ENCODE data around the gene TAP2.
A peak's percentile ranks its signal among the peaks of the same experiment; 100 is the strongest.

TAP2 gene

GRCh38 chr6:32815996-32816395, 22.5 kb downstream of the TAP2 start:
- Histone ChIP-seq H4K20me1 (ENCODE audit: low read depth, low read length) (no peaks in the 10 kb centered on the region), H3K4me2 (ENCODE audit: low read depth, low read length, poor library complexity, severe bottlenecking) (peak overlapping the region; percentile 61), H3K4me3 (ENCODE audit: insufficient read depth, low read length, poor library complexity, severe bottlenecking) (peak overlapping the region; percentile 57)

GRCh38 chr6:32815115-32815514, 23.4 kb downstream of the TAP2 start:
- peak overlapping the region; percentile 45 for H3K4me3 ChIP-seq (ENCODE audit: insufficient read depth, low read length, poor library complexity, severe bottlenecking)
- H3K9me2 ChIP-seq (replicated peaks; ENCODE audit: insufficient read depth, low read length): no peaks in the 10 kb centered on the region
- no peak overlapping the region for H2AFZ ChIP-seq (ENCODE audit: low read depth, low read length, severe bottlenecking)
- H3F3A ChIP-seq (ENCODE audit: insufficient read depth): peaks cover 26% of the 10 kb centered on the region
- H3K9ac ChIP-seq (ENCODE audit: low read length): peak overlapping the region; percentile 61
- TF ChIP-seq CTCF (IDR thresholded peaks at IDR 0.05; ENCODE audit: insufficient read depth, low read length, poor library complexity, severe bottlenecking): no peak
- no peak for TF ChIP-seq EZH2phosphoT487 (conservative IDR thresholded peaks at IDR 0.05; ENCODE audit: low read length)
- H3K4me2 ChIP-seq (ENCODE audit: low read depth, low read length, poor library complexity, severe bottlenecking): peak overlapping the region; percentile 61
- H3K36me3 ChIP-seq (ENCODE audit: low read length): peaks cover 14% of the 10 kb centered on the region; the same call in 1 of the 2 replicates
- H4K20me1 ChIP-seq (ENCODE audit: low read depth, low read length): no peaks in the 10 kb centered on the region
- no peaks in the 10 kb centered on the region for H3K9me3 ChIP-seq (ENCODE audit: insufficient read depth, low read length)
- no peaks in the 10 kb centered on the region for H3K27me3 ChIP-seq (ENCODE audit: low read length)
- H3K27ac ChIP-seq (ENCODE audit: low read depth, low read length): peak overlapping the region; percentile 85
- H3K79me2 ChIP-seq (ENCODE audit: insufficient read depth, low read length): peaks cover 12% of the 10 kb centered on the region; the same call in 1 of the 2 replicates

More at GRCh38 chr6:32815996-32816395, 22.5 kb downstream of the TAP2 start:
- Histone ChIP-seq H3K27me3 (ENCODE audit: low read length) (no peaks in the 10 kb centered on the region), H3K27ac (ENCODE audit: low read depth, low read length) (peak overlapping the region; percentile 85), H3K9ac (ENCODE audit: low read length) (peak overlapping the region; percentile 61), H3K36me3 (ENCODE audit: low read length) (peaks cover 11% of the 10 kb centered on the region; the same call in 1 of the 2 replicates), H3K9me3 (ENCODE audit: insufficient read depth, low read length) (no peaks in the 10 kb centered on the region), H3K79me2 (ENCODE audit: insufficient read depth, low read length) (peaks cover 12% of the 10 kb centered on the region; the same call in 1 of the 2 replicates), H3K9me2 (replicated peaks; ENCODE audit: insufficient read depth, low read length) (no peaks in the 10 kb centered on the region), H3F3A (ENCODE audit: insufficient read depth) (peaks cover 28% of the 10 kb centered on the region), H2AFZ (ENCODE audit: low read depth, low read length, severe bottlenecking) (no peak overlapping the region)
- no peak for TF ChIP-seq CTCF (IDR thresholded peaks at IDR 0.05; ENCODE audit: insufficient read depth, low read length, poor library complexity, severe bottlenecking)
- TF ChIP-seq EZH2phosphoT487 (conservative IDR thresholded peaks at IDR 0.05; ENCODE audit: low read length): no peak

- Histone ChIP-seq H3K27me3 (ENCODE audit: low read length) (no peaks in the 10 kb centered on the region), H3F3A (ENCODE audit: insufficient read depth) (peaks cover 31% of the 10 kb centered on the region), H2AFZ (ENCODE audit: low read depth, low read length, severe bottlenecking) (no peak overlapping the region), H3K79me2 (ENCODE audit: insufficient read depth, low read length) (peaks cover 12% of the 10 kb centered on the region; the same call in 1 of the 2 replicates), H3K4me2 (ENCODE audit: low read depth, low read length, poor library complexity, severe bottlenecking) (peak overlapping the region; percentile 61), H3K9me3 (ENCODE audit: insufficient read depth, low read length) (no peaks in the 10 kb centered on the region), H3K36me3 (ENCODE audit: low read length) (peaks cover 14% of the 10 kb centered on the region; the same call in 1 of the 2 replicates), H3K4me3 (ENCODE audit: insufficient read depth, low read length, poor library complexity, severe bottlenecking) (no peak overlapping the region), H3K27ac (ENCODE audit: low read depth, low read length) (peak overlapping the region; percentile 85), H3K9ac (ENCODE audit: low read length) (no peak overlapping the region), H4K20me1 (ENCODE audit: low read depth, low read length) (no peaks in the 10 kb centered on the region), H3K9me2 (replicated peaks; ENCODE audit: insufficient read depth, low read length) (no peaks in the 10 kb centered on the region)
- TF ChIP-seq EZH2phosphoT487 (conservative IDR thresholded peaks at IDR 0.05; ENCODE audit: low read length) (no peak), CTCF (IDR thresholded peaks at IDR 0.05; ENCODE audit: insufficient read depth, low read length, poor library complexity, severe bottlenecking) (no peak)
Measured at GRCh38 chr6:32814145-32814544, 24.4 kb downstream of the TAP2 start.

All from SU-DHL-6 (cell line).